K562 (cell line): ENCODE results near the gene ABL1. TPM values are rescaled to one million over a fixed set of nuclear protein-coding genes. Genes with fewer than 3 reads are reported as not detected.
A peak's percentile ranks its signal among the peaks of the same experiment; 100 is the strongest.

Experiments used
- BRD9 ChIP-seq: fragments of 450-650 bp; IDR thresholded peaks from 2 replicates; pipeline ENCODE4 v1.6.1; 2018; ENCODE audit warnings: low read depth; ENCODE audit not compliant: partially characterized antibody
- DDX20 ChIP-seq: fragments of 450-650 bp; IDR thresholded peaks from 2 replicates; pipeline ENCODE4 v1.6.1; 2016; ENCODE audit warnings: missing genetic modification characterization, low read depth, mild to moderate bottlenecking, missing compliant biosample characterization, moderate library complexity
- ELF1 ChIP-seq: fragments of 200-800 bp; sonication (Bioruptor generic); IDR thresholded peaks from 2 replicates; pipeline ENCODE4 v1.6.1; 2016; ENCODE audit warnings: missing genetic modification characterization, missing compliant biosample characterization
- ETV1 ChIP-seq: fragments of 450-650 bp; conservative IDR thresholded peaks from 2 replicates; pipeline ENCODE4 v1.6.1; 2016; ENCODE audit warnings: missing genetic modification characterization, control low read depth, low read depth, missing compliant biosample characterization
- ETV5 ChIP-seq: sonication (generic); formaldehyde crosslinking; IDR thresholded peaks from 2 replicates; pipeline ENCODE4 v1.4.0; 2020; ENCODE audit warnings: low read depth, mild to moderate bottlenecking, missing genetic modification reagents
- HDAC2 ChIP-seq: fragments of 450-650 bp; IDR thresholded peaks from 2 replicates; pipeline ENCODE4 v1.6.1; 2016; ENCODE audit warnings: mild to moderate bottlenecking
- HDAC3 ChIP-seq: fragments of 450-650 bp; IDR thresholded peaks from 2 replicates; pipeline ENCODE4 v1.6.1; 2018; ENCODE audit warnings: borderline replicate concordance, mild to moderate bottlenecking, moderate library complexity; ENCODE audit not compliant: partially characterized antibody
- MNT ChIP-seq, 2 experiments: fragments of 450-650 bp; conservative IDR thresholded peaks; 2 replicates each; pipeline ENCODE4 v1.6.1; 2017; ENCODE audit warnings: mild to moderate bottlenecking in 2 of 2, moderate library complexity in 2 of 2
- NEUROD1 ChIP-seq: fragments of 150-350 bp; IDR thresholded peaks from 2 replicates; pipeline ENCODE4 v1.6.1; 2014; ENCODE audit warnings: borderline replicate concordance, low read length, low read depth; ENCODE audit not compliant: partially characterized antibody
- RBM39 ChIP-seq: fragments of 200-400 bp; formaldehyde crosslinking; optimal IDR thresholded peaks from 2 replicates; pipeline ENCODE3; 2018; ENCODE audit warnings: low read depth, low read length
- SMAD3 ChIP-seq: fragments of 450-650 bp; formaldehyde crosslinking; conservative IDR thresholded peaks from 2 replicates; pipeline ENCODE4 v1.4.0; 2020; ENCODE audit warnings: mild to moderate bottlenecking
- SREBF1 ChIP-seq: fragments of 150-350 bp; IDR thresholded peaks from 2 replicates; pipeline ENCODE4 v1.6.1; 2014; ENCODE audit warnings: antibody characterized with exemption, low read depth, low read length, borderline replicate concordance
- TCF7L2 ChIP-seq: fragments of 150-350 bp; IDR thresholded peaks from 2 replicates; pipeline ENCODE4 v1.6.1; 2016; ENCODE audit warnings: low read depth, mild to moderate bottlenecking, low read length, moderate library complexity
- ZFP36 ChIP-seq: fragments of 150-350 bp; IDR thresholded peaks from 2 replicates; pipeline ENCODE4 v1.6.1; 2018; ENCODE audit warnings: low read length, low read depth; ENCODE audit not compliant: partially characterized antibody
- ZSCAN32 ChIP-seq: fragments of 450-650 bp; formaldehyde crosslinking; IDR thresholded peaks from 2 replicates; pipeline ENCODE4 v1.4.0; 2020; ENCODE audit warnings: mild to moderate bottlenecking, moderate library complexity
- polyA plus RNA-seq, 8 experiments: library from polyadenylated mRNA; depleted of rRNA in 4 of 8; stranded (reverse) in 5 of 8; unstranded in 3 of 8; fragments of >200 nt; fragmentation: Nextera tagmentation in 2 of 8; fragmentation: Illumina TruSeq in 1 of 8; extraction: Ambion mirVana in 2 of 8; extraction: Trizol in 1 of 8; gene quantifications; 2 replicates each; pipeline versions ENCODE4 v1.2.1 to v1.2.3, GENCODE V29; 2011 to 2014; ENCODE audit warnings: inconsistent platforms in 1 of 8, missing spikeins in 1 of 8
- total RNA-seq, 7 experiments: library from RNA; depleted of rRNA in 6 of 7; stranded (reverse); fragments of >200 nt in 6 of 7; fragmentation: Illumina TruSeq in 2 of 7; extraction: Trizol in 2 of 7; gene quantifications; 2 replicates each; pipeline versions ENCODE4 v1.2.1 to v1.2.3, GENCODE V29; 2011 to 2021; ENCODE audit warnings: low replicate concordance in 1 of 7
- TF ChIP-seq, protein P1 (sequence below): fragments of 450-650 bp; IDR thresholded peaks from 2 replicates; pipeline ENCODE4 v1.6.1; 2016; ENCODE audit warnings: mild to moderate bottlenecking
- TF ChIP-seq, protein P2 (sequence below): IDR thresholded peaks from 2 replicates; pipeline ENCODE4 v1.6.1; 2016; ENCODE audit warnings: missing genetic modification characterization, missing compliant biosample characterization
- TF ChIP-seq, protein P3 (sequence below), 2 experiments: fragments of 450-650 bp in 1 of 2; sonication (generic) in 1 of 2; formaldehyde crosslinking in 1 of 2; IDR thresholded peaks in 1 of 2; conservative IDR thresholded peaks in 1 of 2; 2 replicates each; pipeline versions ENCODE4 v1.6.1 to v1.8.1; 2016 to 2023; ENCODE audit warnings: mild to moderate bottlenecking in 2 of 2, moderate library complexity in 2 of 2, inconsistent platforms in 1 of 2, missing genetic modification reagents in 1 of 2
- TF ChIP-seq, protein P4 (sequence below): fragments of 250-450 bp; sonication (Bioruptor Pico); IDR thresholded peaks from 2 replicates; pipeline ENCODE4 v1.4.0; 2020; ENCODE audit warnings: borderline replicate concordance

The ABL1 gene
- total and polyA plus RNA-seq, 9 of the 15 experiments (the other 6 are each of a cell fraction or from before 2014, with no cell fraction given): 1.5 to 130 (median 37.8) TPM

DNA sequence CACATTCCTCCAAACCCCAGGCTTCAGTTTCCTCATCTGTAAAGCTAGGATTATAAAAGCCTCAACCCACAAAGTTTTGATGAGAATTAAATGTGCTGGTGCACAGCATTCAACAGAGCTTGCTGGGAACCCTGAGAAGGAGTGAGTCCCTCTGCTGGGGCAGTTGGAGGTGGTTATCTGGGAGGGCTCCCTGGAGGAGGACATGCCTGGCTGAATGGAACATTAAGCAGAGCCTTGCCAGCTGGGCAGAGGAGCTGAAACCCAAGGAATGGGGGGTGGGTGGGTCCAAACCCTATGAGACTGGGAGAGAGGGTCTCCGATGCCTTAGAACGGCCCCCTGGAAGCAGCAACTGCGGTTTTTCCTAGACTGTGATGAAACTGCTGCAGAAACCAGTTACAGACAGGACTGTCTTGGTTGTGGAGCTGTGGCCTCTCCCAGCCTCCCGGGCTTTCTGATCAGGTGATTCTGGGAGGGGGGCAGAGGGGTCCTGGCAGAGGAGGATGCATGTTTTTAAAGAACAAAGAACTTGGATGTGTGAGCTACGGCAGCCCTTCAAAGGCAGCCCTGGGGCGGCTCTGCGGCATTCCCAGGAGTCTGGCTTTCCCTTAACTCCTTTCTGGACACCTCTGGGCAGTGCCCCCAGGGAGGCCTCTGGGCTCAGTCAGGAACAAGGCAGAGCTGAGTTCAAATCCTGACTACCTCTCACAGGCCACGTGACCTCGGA is 83.2 kb downstream of the ABL1 start (continued):
- TF ChIP-seq, protein P1, sequence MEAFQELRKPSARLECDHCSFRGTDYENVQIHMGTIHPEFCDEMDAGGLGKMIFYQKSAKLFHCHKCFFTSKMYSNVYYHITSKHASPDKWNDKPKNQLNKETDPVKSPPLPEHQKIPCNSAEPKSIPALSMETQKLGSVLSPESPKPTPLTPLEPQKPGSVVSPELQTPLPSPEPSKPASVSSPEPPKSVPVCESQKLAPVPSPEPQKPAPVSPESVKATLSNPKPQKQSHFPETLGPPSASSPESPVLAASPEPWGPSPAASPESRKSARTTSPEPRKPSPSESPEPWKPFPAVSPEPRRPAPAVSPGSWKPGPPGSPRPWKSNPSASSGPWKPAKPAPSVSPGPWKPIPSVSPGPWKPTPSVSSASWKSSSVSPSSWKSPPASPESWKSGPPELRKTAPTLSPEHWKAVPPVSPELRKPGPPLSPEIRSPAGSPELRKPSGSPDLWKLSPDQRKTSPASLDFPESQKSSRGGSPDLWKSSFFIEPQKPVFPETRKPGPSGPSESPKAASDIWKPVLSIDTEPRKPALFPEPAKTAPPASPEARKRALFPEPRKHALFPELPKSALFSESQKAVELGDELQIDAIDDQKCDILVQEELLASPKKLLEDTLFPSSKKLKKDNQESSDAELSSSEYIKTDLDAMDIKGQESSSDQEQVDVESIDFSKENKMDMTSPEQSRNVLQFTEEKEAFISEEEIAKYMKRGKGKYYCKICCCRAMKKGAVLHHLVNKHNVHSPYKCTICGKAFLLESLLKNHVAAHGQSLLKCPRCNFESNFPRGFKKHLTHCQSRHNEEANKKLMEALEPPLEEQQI: no peak
- no peak for TF ChIP-seq SREBF1
- TF ChIP-seq DDX20: no peak
- TF ChIP-seq ETV5: no peak
- no peak for TF ChIP-seq HDAC2
- TF ChIP-seq TCF7L2: 0 out of 2 replicates have a peak, but pooled peaks have one; percentile 35
- TF ChIP-seq, protein P2, sequence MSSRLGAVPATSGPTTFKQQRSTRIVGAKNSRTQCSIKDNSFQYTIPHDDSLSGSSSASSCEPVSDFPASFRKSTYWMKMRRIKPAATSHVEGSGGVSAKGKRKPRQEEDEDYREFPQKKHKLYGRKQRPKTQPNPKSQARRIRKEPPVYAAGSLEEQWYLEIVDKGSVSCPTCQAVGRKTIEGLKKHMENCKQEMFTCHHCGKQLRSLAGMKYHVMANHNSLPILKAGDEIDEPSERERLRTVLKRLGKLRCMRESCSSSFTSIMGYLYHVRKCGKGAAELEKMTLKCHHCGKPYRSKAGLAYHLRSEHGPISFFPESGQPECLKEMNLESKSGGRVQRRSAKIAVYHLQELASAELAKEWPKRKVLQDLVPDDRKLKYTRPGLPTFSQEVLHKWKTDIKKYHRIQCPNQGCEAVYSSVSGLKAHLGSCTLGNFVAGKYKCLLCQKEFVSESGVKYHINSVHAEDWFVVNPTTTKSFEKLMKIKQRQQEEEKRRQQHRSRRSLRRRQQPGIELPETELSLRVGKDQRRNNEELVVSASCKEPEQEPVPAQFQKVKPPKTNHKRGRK: no peak
- no peak for TF ChIP-seq ELF1 (tag)
- no peak for TF ChIP-seq NEUROD1
- no peak for TF ChIP-seq SMAD3
- TF ChIP-seq, protein P3, sequence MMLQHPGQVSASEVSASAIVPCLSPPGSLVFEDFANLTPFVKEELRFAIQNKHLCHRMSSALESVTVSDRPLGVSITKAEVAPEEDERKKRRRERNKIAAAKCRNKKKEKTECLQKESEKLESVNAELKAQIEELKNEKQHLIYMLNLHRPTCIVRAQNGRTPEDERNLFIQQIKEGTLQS (IDR thresholded peaks at IDR 0.05): no peak
- TF ChIP-seq, protein P3 (CRISPR knock-in tag; conservative IDR thresholded peaks at IDR 0.05): peak; percentile 6; the same call in 1 of the 2 replicates
- no peak for TF ChIP-seq ZSCAN32
- TF ChIP-seq BRD9: no peak
- no peak for TF ChIP-seq HDAC3
- no peak for TF ChIP-seq RBM39
- no peak for TF ChIP-seq ETV1 (tag)
- no peak for TF ChIP-seq MNT (conservative IDR thresholded peaks at IDR 0.05)
- peak; percentile 100 for TF ChIP-seq ZFP36
- TF ChIP-seq, protein P4, sequence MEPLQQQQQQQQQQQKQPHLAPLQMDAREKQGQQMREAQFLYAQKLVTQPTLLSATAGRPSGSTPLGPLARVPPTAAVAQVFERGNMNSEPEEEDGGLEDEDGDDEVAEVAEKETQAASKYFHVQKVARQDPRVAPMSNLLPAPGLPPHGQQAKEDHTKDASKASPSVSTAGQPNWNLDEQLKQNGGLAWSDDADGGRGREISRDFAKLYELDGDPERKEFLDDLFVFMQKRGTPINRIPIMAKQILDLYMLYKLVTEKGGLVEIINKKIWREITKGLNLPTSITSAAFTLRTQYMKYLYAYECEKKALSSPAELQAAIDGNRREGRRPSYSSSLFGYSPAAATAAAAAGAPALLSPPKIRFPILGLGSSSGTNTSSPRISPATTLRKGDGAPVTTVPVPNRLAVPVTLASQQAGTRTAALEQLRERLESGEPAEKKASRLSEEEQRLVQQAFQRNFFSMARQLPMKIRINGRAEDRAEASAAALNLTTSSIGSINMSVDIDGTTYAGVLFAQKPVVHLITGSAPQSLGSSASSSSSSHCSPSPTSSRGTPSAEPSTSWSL: no peak
